GM19099 (cell line): Measurements from ENCODE around the gene PCP4.

Experiments used
- POLR2A ChIP-seq: IDR thresholded peaks from 3 replicates; pipeline ENCODE4 v1.6.1; 2011; ENCODE audit warnings: low read depth; ENCODE audit not compliant: insufficient read length; ENCODE audit errors: extremely low read depth

PCP4 gene

GRCh38 chr21:39972471-39972870 is 105.2 kb downstream of the PCP4 start:
- no peak for TF ChIP-seq POLR2A

- no peak for TF ChIP-seq POLR2A
These were observed 105.9 kb downstream of the PCP4 start for GRCh38 chr21:39972976-39973770.

GRCh38 chr21:39976800-39977199 is 109.6 kb downstream of the PCP4 start:
- TF ChIP-seq POLR2A = no peak
